Measurements from ENCODE around the gene PPFIA2.

The PPFIA2 gene

DNA sequence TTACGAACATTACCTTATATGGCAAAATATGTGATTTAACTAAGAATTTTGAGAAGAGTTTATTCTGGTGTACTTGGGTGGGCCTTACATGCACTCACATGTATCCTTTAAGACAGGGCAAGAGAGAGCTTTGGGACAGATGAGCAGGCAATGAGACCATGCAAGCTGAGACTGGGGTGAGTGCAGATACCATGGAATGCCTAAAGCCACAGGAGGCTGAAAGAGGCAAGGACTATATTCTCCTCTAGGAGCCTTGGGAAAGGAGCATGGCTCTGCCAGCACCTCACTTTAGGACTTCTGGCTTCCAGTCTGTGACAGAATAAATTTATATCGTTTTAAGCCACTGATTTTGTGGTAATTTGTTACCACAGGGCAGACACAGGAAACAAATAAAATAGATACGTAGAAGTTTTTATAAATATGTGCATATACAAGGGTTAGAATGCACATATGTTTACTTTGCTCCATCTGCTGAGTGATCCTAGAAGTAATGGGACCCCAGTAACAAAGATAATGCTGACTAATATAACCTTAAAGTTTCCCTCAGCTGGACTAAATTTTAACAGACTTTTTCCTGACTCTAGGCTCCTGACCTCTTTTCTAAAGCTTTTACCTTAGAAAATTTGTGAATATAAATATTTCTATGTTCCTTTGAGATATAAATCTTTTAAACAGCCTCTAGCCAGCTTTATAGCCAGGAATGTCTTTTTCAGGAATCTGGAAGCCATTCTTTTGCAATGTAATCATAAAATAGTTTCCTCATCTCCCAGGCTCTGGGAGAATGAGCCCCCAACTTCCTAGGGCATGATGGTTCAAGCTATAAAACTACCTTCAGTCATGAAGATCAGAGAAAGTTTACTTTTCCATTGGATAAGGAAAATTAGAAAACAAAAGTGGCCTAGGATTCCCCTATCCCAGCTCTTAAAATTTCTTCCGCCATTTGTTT lies 216.8 kb downstream of the PPFIA2 start:
- DNase-seq, result no peak

DNA sequence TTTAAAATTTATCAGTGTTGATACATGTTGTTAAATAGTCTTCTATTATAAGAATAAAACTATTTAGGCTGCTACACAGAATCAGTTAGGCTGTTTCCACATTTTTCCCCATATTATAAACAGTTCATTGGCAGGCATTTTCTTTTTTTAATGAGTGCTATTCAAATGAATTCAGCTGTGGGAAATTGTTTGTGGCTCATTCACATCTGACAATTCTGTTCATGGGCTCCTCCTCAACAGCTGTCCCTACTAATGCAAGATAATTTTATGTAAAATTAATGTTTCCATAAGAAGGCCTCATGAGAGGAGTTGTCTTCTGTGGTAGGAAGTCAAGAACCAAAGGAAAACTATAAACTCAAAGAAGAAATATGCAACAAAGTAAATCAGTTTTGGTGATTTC lies 218.0 kb downstream of the PPFIA2 start:
- no peak for DNase-seq

DNA sequence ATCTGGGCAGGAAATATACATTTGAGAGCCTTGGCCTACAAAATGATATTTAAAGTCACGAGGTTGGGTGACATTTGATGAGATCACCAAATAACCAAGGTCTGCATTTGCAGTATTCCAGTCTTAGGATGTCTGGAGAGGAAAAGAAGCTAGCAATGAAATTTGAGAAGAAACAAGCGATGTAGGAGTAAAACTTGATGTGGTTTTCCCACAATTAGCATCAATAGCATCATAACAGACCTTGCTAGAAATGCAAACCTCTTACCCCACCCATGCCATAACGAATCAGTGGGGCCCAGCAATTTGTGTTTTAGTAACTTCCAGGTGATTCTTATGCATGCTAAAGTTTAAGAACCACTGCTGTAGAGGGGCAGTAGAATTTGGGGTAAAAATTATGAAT lies 219.9 kb downstream of the PPFIA2 start:
- no peak for DNase-seq

DNA sequence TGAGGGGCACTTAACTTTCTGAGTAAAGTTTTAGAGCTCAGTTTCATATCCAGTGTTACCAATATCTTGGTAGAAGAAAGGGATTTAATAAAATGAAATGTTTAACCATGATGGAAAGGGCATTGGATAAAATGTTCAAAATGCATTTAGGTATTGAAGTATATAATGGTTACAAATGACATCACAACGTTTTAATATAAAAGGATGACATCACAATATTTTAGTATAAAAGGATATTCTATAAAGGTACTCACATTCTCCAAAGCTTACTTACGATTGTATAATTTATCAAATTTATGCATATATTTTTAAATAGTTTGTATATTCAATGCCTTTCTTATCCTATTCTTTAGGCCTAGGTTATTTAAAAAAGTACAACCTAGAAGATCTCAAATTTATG lies 226.1 kb downstream of the PPFIA2 start:
- no peak for DNase-seq

DNA sequence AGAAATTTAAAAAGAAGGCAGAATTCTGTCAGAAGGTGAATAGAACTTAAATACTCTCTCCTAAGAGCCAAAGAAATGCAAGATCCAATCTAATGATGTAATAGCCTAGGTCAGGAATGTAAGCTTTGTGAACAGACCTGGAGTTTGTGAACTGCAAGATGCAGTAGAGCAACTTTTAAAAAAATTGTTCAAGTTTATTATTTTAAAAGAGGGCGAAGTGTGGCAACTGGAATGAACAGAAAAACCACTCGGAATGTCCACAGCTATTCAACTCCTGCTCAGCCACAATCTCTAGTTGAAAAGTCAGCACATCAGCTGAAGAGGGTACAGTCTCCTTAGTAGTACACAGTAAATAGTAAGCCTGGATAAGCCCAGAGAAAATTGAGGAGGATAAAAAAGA lies 228.8 kb downstream of the PPFIA2 start:
- DNase-seq, result no peak

DNA sequence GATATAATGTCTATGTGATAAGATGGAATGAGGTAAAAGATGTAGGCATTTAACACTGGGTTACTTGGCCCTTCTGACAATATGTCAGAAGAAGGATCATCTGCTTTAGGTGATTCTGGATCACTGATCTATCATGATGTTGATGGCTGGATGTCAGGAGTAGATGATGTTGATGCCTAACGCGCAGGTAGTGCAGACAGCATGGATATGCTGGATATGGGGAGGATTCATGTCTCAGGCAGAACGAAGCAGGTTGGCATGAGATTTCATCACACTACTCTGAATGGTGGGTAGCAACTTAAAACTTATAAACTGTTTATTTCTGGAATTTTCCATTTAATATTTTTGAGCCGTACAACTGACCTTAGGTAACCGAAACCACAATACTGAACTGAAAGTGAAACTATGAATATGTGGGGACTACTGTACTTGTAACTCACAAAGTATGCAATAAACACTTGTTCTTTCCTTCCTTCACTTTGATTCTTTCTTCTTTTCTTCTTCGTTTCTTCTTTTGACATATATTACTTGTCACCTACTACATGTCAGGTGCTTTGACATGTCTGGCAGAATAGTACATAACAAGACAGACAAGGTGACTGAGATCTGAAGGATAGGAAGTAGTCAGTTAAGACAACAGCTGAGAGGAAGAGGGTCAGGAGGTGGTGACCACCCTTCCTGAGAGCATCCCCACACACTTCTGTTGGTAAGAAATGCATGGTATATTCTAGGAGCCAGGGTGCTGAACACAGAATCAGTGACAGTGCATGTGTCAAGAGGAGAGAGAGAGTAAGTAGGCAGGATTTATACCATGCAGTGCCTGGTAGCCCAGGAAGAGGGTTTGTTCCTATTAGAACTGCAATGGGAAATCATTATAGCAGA lies 238.8 kb downstream of the PPFIA2 start:
- DNase-seq, result no peak

DNA sequence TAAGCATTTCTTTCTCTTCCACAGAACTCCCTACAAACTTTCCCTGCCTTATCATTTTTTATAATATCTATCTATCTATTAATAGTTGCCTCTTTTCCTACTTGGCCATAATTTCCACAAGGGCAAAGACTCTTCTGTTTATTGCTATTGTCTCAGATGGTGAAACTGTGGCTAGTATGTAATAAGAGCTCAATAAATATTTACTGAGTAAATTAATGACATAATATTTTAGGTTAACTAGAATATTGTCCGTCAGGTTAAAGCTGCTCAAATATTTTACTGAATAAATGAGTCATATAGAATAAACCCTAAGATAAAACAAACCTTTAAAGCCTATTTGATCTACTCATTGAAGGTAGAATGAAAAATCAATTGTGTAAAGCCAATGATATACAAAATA lies 240.5 kb downstream of the PPFIA2 start:
- DNase-seq, result no peak

DNA sequence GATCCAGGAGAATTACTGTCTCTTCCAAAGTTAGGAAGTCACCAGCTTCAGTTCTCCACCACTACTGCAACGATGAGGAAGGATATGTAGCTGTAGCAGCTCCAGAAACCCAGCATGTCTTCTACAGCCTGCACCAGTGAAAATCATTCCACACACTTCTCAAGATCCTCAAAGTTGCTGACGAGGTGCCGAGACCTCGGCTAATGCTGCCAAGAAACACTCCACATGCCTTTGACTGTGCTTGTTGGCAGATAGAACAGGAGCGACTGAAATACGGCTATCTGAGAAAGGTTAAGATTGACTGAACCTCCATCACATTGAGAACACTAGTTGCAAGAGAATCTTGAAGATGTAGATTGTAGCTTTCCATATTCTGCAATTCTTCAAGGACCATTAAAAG lies 241.9 kb downstream of the PPFIA2 start:
- DNase-seq, result no peak

DNA sequence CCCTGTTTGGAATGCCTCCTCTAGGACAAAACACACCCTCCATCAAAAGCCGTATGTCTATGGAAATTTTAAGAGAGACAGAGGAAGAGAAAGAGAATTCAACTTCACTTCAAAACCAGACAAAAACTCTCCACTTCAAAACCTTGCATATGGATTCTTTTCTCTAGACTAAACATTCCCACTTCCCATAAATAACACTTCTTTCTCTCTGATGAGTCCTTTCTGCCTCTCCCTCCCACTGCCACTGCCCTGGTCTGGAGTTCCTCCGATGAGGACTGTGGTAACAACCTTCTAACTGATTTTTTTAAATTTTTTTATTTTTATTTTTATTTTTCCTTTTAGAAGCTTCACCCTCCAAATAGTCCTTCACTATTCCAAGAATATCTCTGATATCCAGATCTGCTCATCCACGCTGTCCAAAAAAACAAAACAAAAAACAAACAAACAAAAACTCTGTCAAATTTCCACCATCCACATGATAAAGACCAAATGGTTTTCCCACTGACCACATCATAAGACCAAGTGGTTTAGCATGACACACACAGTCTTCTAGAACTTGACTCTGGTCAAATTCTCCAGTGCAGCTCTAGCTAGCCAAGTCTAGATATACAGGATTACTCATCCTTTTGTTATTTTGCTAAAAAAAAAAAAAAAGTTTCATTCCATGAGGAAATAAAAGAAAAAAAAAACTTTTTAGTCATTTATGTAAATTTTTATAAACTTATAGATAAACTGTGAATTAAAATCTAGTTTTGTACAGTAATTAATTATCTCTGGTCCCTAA lies 256.0 kb downstream of the PPFIA2 start:
- DNase-seq, result no peak

DNA sequence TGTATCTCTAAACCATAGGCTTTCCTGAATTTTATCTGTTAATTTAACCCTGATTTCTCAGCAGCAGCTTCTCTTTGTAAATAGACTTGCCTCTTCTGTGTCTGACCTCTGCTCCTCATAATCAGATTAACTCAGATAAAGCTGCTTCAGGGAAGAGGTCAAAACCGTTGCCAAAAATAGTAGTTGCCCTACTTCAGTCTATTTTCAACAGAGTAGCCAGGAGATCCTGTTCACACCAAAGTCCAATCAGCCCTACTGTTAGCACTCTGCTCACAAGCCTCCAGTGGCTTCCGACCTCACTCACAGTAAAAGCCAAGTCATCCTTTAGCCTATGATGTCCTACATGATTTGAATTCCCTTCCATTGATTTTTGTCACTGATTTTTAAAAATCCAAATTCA lies 258.4 kb downstream of the PPFIA2 start:
- no peak for DNase-seq

DNA sequence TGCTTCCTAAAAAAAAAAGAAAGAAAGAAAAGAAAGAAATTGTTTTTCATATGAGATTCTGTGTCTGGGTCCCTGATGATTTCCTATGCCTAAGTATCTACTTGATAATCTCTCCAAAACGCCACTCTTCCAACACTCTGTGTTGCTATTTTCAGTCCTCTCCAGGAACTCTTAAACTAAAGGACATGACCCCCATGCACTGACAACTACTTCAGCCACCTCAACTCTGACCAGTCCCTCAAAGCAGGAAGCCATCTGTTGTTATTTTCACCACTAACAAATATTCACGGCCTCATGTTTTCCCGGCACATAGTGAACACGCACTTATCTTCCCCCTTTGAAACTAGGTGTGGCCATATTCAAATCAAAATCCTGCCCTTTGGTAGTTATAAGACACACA lies 259.3 kb downstream of the PPFIA2 start:
- no peak for DNase-seq

DNA sequence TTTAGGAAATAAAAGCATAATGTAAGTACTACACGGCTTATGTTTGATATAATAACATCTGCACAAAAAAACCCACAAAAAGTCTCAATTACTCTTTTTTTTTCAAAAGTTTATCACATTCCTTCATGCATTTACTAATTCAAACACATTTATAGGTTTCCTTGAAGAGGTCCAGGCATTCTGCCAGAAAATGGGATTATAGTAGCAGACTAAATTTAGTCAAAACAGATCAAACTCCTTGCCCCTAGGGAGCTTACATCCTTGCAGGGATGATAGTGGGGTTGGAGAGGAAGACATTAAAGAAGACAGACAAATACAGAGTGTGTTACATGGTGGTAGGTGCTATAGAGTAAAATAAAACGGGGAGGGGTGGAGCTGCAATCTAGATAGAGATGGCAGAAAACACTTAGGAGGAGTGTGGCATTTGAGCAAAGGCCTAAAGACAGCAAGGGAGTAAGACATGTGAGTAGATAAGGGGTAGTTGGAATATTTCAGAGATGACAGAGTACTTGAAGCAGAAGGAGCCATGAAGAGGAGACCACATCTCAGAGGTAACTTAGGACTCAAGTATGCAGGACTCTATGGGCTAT lies 266.9 kb downstream of the PPFIA2 start:
- DNase-seq, result no peak

DNA sequence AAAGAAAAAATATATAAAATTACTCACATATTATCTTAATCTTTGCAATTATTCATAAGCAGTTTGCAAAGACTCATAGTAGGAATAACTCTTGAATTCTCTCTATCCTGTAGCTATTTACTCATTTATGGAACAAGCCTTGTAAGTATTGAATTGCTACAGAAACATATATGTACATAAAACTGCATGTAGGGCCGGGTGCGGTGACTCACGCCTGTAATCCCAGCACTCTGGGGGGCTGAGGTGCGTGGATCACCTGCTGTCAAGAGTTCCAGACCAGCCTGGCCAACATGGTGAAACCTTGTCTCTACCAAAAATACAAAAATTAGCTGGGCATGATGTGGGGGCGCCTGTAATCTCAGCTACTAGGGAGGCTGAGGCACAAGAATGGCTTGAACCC lies 286.2 kb downstream of the PPFIA2 start:
- DNase-seq, result no peak

DNA sequence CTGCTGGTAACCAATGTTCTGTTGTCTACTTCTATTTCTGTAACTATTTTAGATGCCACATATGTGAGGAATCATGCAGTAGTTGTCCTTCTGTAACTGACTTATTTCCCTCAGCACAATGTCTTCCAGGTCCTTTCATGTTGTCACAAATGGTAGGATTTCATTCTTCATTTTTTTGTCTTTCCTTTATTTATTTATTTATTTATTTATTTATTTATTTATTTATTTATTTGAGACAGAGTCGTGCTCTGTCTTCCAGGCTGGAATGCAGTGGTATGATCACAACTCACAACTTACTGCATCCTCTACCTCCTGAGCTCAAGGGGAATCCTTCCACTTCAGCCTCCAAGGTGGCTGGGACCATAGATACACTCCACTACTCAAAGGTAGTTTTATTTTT lies 288.2 kb downstream of the PPFIA2 start:
- no peak for DNase-seq

DNA sequence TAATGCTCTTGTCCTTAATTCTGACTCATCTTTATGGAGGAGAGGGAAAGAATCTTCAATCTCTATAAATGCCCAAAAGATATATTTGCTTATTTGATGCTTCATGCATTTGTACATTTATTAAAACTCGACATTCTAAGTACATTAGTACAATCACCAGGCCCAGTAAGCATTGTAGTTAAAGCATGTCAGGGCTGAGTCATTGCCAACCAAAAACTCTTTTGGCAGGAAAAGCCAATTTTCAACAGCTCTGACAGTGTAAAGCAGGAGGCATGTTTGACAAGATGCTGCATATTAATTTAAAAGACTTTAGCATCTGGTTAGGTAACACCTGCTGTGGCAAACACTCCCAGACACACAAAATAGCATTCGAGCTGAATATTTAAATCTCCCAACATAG lies 290.9 kb downstream of the PPFIA2 start:
- DNase-seq, result no peak

DNA sequence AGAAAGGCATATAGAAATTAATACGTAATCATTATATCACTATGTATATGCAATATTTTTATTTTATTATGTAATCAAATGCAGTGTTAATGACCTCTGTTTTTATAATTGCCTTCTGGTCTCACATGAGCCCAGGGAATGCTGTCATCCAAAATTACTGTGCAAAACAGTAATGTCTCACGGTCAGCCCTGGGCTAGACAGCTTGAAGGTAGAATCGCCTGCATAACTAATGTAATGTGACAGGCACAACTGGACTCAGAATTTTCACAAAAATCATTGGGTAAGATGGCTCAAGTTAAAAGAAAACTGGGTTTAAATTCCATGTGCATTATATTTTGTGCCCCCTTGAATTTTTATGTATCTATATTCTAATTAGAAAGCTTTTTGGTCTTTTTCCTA lies 293.3 kb downstream of the PPFIA2 start:
- no peak for DNase-seq

DNA sequence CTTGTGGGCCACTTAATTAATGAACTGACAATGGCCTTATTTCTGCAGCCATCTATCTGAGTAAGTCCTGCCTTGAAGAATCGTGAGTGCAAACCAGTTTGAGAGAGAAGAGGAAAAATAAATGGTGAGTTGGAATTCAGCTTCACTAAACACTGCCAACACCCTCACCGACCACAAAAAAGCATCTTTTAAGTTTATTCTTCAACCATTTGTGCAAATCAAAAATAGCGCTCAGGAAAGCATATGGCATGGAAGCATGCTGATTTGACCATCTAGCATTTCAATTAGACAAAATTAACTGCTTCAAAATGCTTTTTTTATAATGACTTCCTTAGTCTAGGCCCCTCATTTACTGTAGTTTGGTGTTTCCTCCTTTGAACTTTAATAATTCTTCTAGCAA lies 294.0 kb downstream of the PPFIA2 start:
- no peak for DNase-seq

DNA sequence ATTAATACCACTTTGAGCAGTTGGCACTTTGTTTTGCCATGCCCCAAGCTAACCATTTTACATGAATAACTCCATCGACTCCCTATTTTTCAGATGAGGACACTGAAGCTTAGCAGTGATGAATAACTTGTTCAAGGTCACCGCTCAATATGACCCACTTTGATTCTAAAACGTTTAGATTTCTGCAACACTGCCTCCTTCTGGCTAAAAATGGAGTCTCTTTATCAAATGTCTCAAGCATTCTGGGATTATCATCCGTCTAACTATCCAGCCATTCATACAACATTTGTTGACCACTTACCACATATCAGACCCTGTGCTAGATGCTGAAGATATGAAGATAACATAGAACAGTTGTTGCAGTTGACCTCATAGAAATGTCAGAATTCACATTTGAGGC lies 298.0 kb downstream of the PPFIA2 start:
- no peak for DNase-seq

DNA sequence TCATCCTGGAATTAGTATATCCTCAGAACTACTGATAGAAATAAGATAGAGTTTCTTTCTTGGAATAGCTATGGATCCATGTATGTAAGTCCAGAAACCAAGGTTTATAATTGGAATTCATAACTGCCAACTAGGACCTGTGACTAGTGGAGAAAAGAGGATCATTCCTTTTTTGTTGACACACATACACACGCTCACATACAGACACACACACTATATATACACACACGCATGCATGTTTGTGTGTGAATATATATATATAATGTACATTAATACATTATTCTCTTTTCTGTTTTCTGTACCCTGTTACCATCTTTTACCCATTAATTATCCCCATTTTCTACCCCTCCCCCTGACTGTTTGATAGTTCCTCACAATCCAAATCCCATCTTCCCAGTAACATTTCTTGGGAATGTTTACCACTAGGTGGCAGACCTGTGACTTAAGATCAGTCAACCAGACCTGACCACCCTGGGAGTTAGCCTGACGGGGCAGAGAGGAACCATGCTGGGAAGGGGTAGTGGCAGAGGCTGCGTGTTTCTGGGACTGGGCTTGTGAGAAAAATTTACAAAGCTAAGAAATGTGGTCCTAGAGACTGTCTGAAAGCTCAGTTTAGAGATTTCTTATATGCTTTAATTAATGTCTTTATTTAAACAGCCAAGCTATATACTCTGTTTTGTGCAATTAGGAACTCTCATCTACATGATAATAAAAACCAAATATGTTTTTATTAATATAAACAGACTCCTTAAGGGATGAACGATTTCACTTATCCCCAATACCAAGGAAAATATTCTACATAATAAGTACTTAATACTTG lies 308.0 kb downstream of the PPFIA2 start:
- DNase-seq, result peak; percentile 61

DNA sequence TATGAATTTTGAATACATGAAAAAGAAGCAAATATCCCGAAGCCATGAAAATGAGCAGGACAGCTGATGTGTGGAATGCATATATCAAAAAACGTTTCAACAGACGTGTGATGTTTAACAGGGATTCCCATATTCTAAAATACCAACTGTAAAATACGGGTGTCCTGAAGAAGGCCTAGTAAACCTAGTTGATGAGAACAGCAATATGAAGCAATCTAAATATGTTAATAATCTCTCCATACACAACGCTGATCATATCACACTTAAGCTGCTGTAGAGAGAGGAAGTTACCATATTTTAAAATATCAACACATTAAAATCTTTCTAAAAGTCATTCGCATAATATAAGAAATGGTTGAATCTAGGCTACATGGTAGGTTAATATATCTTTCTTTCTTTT lies 317.5 kb downstream of the PPFIA2 start:
- no peak for DNase-seq

DNA sequence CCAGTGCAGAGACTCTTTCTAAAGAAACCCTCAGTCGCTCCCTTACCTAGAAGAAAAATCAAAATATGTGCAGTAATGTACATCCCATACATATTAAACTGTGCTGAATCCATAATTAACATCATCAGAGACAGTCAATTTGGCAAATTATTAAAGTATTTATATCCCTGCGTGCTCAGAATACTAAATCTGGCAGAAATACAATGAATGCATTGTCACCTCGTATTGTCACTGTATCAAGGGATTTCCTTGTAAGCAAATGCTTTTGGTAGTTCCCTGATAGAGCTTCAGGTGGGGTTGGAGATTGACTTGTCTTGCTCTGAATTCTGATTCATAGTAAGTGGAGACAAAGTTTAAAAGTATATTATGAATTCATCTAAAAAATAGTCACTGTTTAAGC lies 319.1 kb downstream of the PPFIA2 start:
- no peak for DNase-seq

DNA sequence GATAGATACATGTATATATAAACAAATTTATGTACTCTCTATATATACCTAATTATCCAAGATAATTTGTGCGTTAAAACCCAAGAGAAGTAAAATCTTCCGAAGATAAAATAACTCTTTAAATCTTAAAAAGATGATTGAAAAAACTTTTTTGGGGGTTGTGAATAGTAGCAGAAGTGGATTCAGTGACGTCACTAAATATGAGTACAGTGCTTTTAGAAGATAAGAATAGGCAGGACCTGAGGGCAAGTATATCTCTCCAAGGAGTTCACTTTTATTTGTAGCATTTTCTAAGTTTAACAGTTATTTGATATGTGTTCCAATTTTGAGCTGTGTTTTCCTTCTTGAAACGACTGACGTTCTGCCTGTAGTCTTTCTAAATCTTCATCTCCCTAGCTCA lies 319.8 kb downstream of the PPFIA2 start:
- no peak for DNase-seq

Measured in NCI-H2029 (cell line).